HEK293 (cell line): ENCODE data around the gene ATP5F1B.

Source experiments
- CTCF ChIA-PET: fragments of 350-600 bp; formaldehyde crosslinking; extraction: SDS; loops from one replicate; lab custom pipeline; 2021; ENCODE audit warnings: antibody characterized with exemption; lab: Yijun Ruan, JAX
- POLR2A ChIA-PET: fragments of 300-600 bp; formaldehyde crosslinking; extraction: SDS; loops from one replicate; lab custom pipeline; 2020; ENCODE audit warnings: antibody characterized with exemption, inconsistent platforms; lab: Yijun Ruan, JAX
- H3K27ac ChIP-seq: fragments of 200-500 bp; sonication (Bioruptor generic); 2 replicates; pipeline ENCODE4 v1.5.1; 2014; ENCODE audit warnings: low read depth, low read length, control low read depth, inconsistent platforms; ENCODE audit errors: extremely low read depth
- H3K36me3 ChIP-seq, 2 experiments: fragments of 200-500 bp in 1 of 2; sonication (Bioruptor generic) in 1 of 2; 1 replicate in 1 of 2; 2 replicates in 1 of 2; pipeline ENCODE4 v1.5.1; 2014 to 2017; ENCODE audit warnings: inconsistent platforms in 2 of 2, low read length in 2 of 2; ENCODE audit not compliant: control insufficient read depth in 2 of 2, insufficient read depth in 1 of 2
- H3K4me1 ChIP-seq: fragments of 200-500 bp; sonication (Bioruptor generic); 2 replicates; pipeline ENCODE4 v1.5.1; 2014; ENCODE audit warnings: mild to moderate bottlenecking, low read length, inconsistent platforms; ENCODE audit not compliant: control insufficient read depth, insufficient read depth
- H3K4me3 ChIP-seq: 2 replicates; pipeline ENCODE4 v1.5.1; 2011; ENCODE audit warnings: low read depth, mild to moderate bottlenecking, control low read depth, low read length, moderate library complexity
- H3K9me3 ChIP-seq: fragments of 200-500 bp; sonication (Bioruptor generic); 2 replicates; pipeline ENCODE4 v1.5.1; 2014; ENCODE audit warnings: low read depth, low read length, inconsistent platforms; ENCODE audit not compliant: control insufficient read depth, insufficient read depth
- GLIS2 ChIP-seq: fragments of 450-650 bp; formaldehyde crosslinking; IDR thresholded peaks from 2 replicates; pipeline ENCODE4 v1.5.1; 2016; ENCODE audit warnings: missing biosample characterization, missing genetic modification characterization
- KLF10 ChIP-seq: fragments of 450-650 bp; IDR thresholded peaks from 2 replicates; pipeline ENCODE4 v1.5.1; 2018; ENCODE audit warnings: missing biosample characterization, mild to moderate bottlenecking, missing genetic modification characterization
- OVOL3 ChIP-seq: fragments of 450-650 bp; formaldehyde crosslinking; IDR thresholded peaks from 2 replicates; pipeline ENCODE4 v1.5.1; 2016; ENCODE audit warnings: missing biosample characterization, missing genetic modification characterization
- PATZ1 ChIP-seq: fragments of 450-650 bp; formaldehyde crosslinking; IDR thresholded peaks from 2 replicates; pipeline ENCODE4 v1.5.1; 2016; ENCODE audit warnings: missing biosample characterization, missing genetic modification characterization
- SCRT1 ChIP-seq: fragments of 450-650 bp; formaldehyde crosslinking; IDR thresholded peaks from 2 replicates; pipeline ENCODE4 v1.5.1; 2016; ENCODE audit warnings: missing biosample characterization, missing genetic modification characterization, borderline replicate concordance
- SCRT2 ChIP-seq: fragments of 450-650 bp; formaldehyde crosslinking; IDR thresholded peaks from 2 replicates; pipeline ENCODE4 v1.5.1; 2016; ENCODE audit warnings: missing biosample characterization, missing genetic modification characterization
- ZBTB48 ChIP-seq: fragments of 450-650 bp; formaldehyde crosslinking; IDR thresholded peaks from 2 replicates; pipeline ENCODE4 v1.5.1; 2016; ENCODE audit warnings: missing biosample characterization, missing genetic modification characterization
- ZNF132 ChIP-seq: fragments of 450-650 bp; formaldehyde crosslinking; IDR thresholded peaks from 2 replicates; pipeline ENCODE4 v1.5.1; 2017; ENCODE audit warnings: missing biosample characterization, missing genetic modification characterization, borderline replicate concordance
- ZNF138 ChIP-seq: fragments of 450-650 bp; formaldehyde crosslinking; IDR thresholded peaks from 2 replicates; pipeline ENCODE4 v1.5.1; 2016; ENCODE audit warnings: missing biosample characterization, missing genetic modification characterization, borderline replicate concordance
- ZNF223 ChIP-seq: fragments of 450-650 bp; formaldehyde crosslinking; IDR thresholded peaks from 2 replicates; pipeline ENCODE4 v1.5.1; 2016; ENCODE audit warnings: missing biosample characterization, missing genetic modification characterization
- ZNF366 ChIP-seq: fragments of 450-650 bp; formaldehyde crosslinking; conservative IDR thresholded peaks from 2 replicates; pipeline ENCODE4 v1.5.1; 2016; ENCODE audit warnings: missing biosample characterization, missing genetic modification characterization
- ZNF548 ChIP-seq: fragments of 450-650 bp; formaldehyde crosslinking; IDR thresholded peaks from 2 replicates; pipeline ENCODE4 v1.5.1; 2016; ENCODE audit warnings: missing biosample characterization, missing genetic modification characterization
- TF ChIP-seq, protein P1 (sequence below): fragments of 450-650 bp; formaldehyde crosslinking; IDR thresholded peaks from 2 replicates; pipeline ENCODE4 v1.5.1; 2016; ENCODE audit warnings: missing biosample characterization, missing genetic modification characterization
- TF ChIP-seq, protein P2 (sequence below): fragments of 450-650 bp; formaldehyde crosslinking; IDR thresholded peaks from 2 replicates; pipeline ENCODE4 v1.5.1; 2017; ENCODE audit warnings: missing biosample characterization, missing genetic modification characterization

The ATP5F1B gene

GRCh38 chr12:56634242-56634836, 11.4 kb downstream of the ATP5F1B start (continued):
- peak; percentile 39; the same call in 1 of the 2 replicates for TF ChIP-seq KLF10 (tag by site-specific recombination)

- peak overlapping the region; percentile 91; the same call in 1 of the 2 replicates for H3K27ac ChIP-seq
- peaks cover 25% of the 10 kb centered on the region for H3K4me1 ChIP-seq
- TF ChIP-seq ZNF366 (tag by site-specific recombination) (no peak), SCRT1 (peak; percentile 30; the same call in 1 of the 2 replicates), GLIS2 (tag by site-specific recombination) (0 out of 2 replicates have a peak, but pooled peaks have one; percentile 11), SCRT2 (tag by site-specific recombination) (peak; percentile 79), ZBTB48 (tag by site-specific recombination) (peak; percentile 70), ZNF548 (tag by site-specific recombination) (no peak)
- TF ChIP-seq, protein P1, sequence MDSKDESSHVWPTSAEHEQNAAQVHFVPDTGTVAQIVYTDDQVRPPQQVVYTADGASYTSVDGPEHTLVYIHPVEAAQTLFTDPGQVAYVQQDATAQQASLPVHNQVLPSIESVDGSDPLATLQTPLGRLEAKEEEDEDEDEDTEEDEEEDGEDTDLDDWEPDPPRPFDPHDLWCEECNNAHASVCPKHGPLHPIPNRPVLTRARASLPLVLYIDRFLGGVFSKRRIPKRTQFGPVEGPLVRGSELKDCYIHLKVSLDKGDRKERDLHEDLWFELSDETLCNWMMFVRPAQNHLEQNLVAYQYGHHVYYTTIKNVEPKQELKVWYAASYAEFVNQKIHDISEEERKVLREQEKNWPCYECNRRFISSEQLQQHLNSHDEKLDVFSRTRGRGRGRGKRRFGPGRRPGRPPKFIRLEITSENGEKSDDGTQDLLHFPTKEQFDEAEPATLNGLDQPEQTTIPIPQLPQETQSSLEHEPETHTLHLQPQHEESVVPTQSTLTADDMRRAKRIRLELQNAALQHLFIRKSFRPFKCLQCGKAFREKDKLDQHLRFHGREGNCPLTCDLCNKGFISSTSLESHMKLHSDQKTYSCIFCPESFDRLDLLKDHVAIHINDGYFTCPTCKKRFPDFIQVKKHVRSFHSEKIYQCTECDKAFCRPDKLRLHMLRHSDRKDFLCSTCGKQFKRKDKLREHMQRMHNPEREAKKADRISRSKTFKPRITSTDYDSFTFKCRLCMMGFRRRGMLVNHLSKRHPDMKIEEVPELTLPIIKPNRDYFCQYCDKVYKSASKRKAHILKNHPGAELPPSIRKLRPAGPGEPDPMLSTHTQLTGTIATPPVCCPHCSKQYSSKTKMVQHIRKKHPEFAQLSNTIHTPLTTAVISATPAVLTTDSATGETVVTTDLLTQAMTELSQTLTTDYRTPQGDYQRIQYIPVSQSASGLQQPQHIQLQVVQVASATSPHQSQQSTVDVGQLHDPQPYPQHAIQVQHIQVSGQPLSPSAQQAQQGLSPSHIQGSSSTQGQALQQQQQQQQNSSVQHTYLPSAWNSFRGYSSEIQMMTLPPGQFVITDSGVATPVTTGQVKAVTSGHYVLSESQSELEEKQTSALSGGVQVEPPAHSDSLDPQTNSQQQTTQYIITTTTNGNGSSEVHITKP (tag by site-specific recombination) = peak; percentile 89
- peak overlapping the region; percentile 76 for H3K4me3 ChIP-seq
- H3K36me3 ChIP-seq = peaks cover 8 to 15% of the 10 kb centered on the region in 2 experiments; a peak in 2 of 3 replicates
- CTCF ChIA-PET = interaction anchor here (0.7 to 1.6 kb wide), 4 partner anchors 23 to 118 kb away, joined by 3 to 6 read pairs (median 6); partner anchors contain the start of gene PRIM1
- H3K9me3 ChIP-seq = no peaks in the 10 kb centered on the region
- POLR2A ChIA-PET = interaction anchor here (0.6 to 3.7 kb wide), 7 partner anchors 9 to 119 kb away, joined by 3 to 77 read pairs (median 3); partner anchors contain the start of genes ATP5F1B, NACA, PRIM1 and PTGES3
Observed at GRCh38 chr12:56633468-56634241, 12.1 kb downstream of the ATP5F1B start.

- no peak overlapping the region for H3K27ac ChIP-seq
- H3K9me3 ChIP-seq = no peaks in the 10 kb centered on the region
- H3K36me3 ChIP-seq = peaks cover 3 to 7% of the 10 kb centered on the region in 2 experiments; a peak in 2 of 3 replicates
- H3K4me3 ChIP-seq = no peak overlapping the region
- H3K4me1 ChIP-seq = peaks cover 28% of the 10 kb centered on the region
- ChIA-PET CTCF (no interaction called here), POLR2A (interaction anchor here (0.6 to 1.4 kb wide), 2 partner anchors 10 to 113 kb away, joined by 3 read pairs; no protein-coding TSS in a partner anchor)
- TF ChIP-seq, protein P1 (tag by site-specific recombination) = peak; percentile 94
- peak; percentile 38; the same call in 1 of the 2 replicates for TF ChIP-seq PATZ1 (tag by site-specific recombination)
- TF ChIP-seq, protein P2, sequence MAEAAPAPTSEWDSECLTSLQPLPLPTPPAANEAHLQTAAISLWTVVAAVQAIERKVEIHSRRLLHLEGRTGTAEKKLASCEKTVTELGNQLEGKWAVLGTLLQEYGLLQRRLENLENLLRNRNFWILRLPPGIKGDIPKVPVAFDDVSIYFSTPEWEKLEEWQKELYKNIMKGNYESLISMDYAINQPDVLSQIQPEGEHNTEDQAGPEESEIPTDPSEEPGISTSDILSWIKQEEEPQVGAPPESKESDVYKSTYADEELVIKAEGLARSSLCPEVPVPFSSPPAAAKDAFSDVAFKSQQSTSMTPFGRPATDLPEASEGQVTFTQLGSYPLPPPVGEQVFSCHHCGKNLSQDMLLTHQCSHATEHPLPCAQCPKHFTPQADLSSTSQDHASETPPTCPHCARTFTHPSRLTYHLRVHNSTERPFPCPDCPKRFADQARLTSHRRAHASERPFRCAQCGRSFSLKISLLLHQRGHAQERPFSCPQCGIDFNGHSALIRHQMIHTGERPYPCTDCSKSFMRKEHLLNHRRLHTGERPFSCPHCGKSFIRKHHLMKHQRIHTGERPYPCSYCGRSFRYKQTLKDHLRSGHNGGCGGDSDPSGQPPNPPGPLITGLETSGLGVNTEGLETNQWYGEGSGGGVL = peak; percentile 87
- TF ChIP-seq ZNF138 = no peak
- TF ChIP-seq ZNF223 (tag by site-specific recombination) = peak; percentile 73; the same call in 1 of the 2 replicates
- no peak for TF ChIP-seq ZNF132 (tag by site-specific recombination)
- TF ChIP-seq OVOL3 (tag by site-specific recombination) = no peak
- TF ChIP-seq GLIS2 (tag by site-specific recombination) = peak; percentile 5; the same call in 1 of the 2 replicates
- TF ChIP-seq, all 188 proteins: peak for 5
Observed at GRCh38 chr12:56632701-56633467, 12.9 kb downstream of the ATP5F1B start.
